ENCODE measurements around the gene GPR157. TPM values are rescaled to one million over a fixed set of nuclear protein-coding genes. Genes with fewer than 3 reads are reported as not detected.
"Not testable (repeated sequence)": the region's sequence is repeated elsewhere in the genome, so short reads cannot be mapped to it uniquely, and the experiment has no call there.

GPR157 gene
- total RNA-seq, 1 donor from 2014 or later, result 7.1 TPM

GRCh38 chr1:9161342-9161741 lies 32.4 kb upstream of the GPR157 start:
- H3K27me3 ChIP-seq, result no peaks in the 10 kb centered on the region
- intact Hi-C loops (cut with DNase I), result no loop called here
- no peak overlapping the region for H3K4me3 ChIP-seq
- no peak for TF ChIP-seq CTCF (IDR thresholded peaks at IDR 0.05)
- no peak overlapping the region for H3K27ac ChIP-seq
- no peak for DNase-seq (ENCODE audit: low spot score in 2 of 2)
- H3K9me3 ChIP-seq, result no peaks in the 10 kb centered on the region
- no peaks in the 10 kb centered on the region for H3K36me3 ChIP-seq
- H3K4me1 ChIP-seq, result peaks cover 11 to 20% of the 10 kb centered on the region in 2 donors

GRCh38 chr1:9160079-9160717 lies 31.3 kb upstream of the GPR157 start:
- H3K4me3 ChIP-seq, result no peak overlapping the region
- no peaks in the 10 kb centered on the region for H3K36me3 ChIP-seq
- no peak overlapping the region for H3K27ac ChIP-seq
- intact Hi-C loops (cut with DNase I), result no loop called here
- no peak for TF ChIP-seq CTCF (IDR thresholded peaks at IDR 0.05)
- no peak for DNase-seq (ENCODE audit: low spot score in 2 of 2)
- H3K4me1 ChIP-seq, result peaks cover 11 to 20% of the 10 kb centered on the region in 2 donors
- no peaks in the 10 kb centered on the region for H3K27me3 ChIP-seq
- no peaks in the 10 kb centered on the region for H3K9me3 ChIP-seq

- no peak for TF ChIP-seq CTCF (IDR thresholded peaks at IDR 0.05)
- no peaks in the 10 kb centered on the region for H3K9me3 ChIP-seq
- intact Hi-C loops (cut with DNase I), result no loop called here
- no peak overlapping the region for H3K4me3 ChIP-seq
- H3K27me3 ChIP-seq, result no peaks in the 10 kb centered on the region
- H3K27ac ChIP-seq, result no peak overlapping the region
- no peak for DNase-seq (ENCODE audit: low spot score in 2 of 2)
- no peaks in the 10 kb centered on the region for H3K4me1 ChIP-seq
- H3K36me3 ChIP-seq, result peaks cover 4 to 9% of the 10 kb centered on the region in 2 donors
Measured at GRCh38 chr1:9155879-9156278, 27.0 kb upstream of the GPR157 start.

GRCh38 chr1:9155405-9155804 lies 26.5 kb upstream of the GPR157 start:
- H3K27me3 ChIP-seq; DNase-seq (ENCODE audit: low spot score in 2 of 2); H3K4me1 ChIP-seq; H3K27ac ChIP-seq; H3K36me3 ChIP-seq; H3K4me3 ChIP-seq; intact Hi-C loops (cut with DNase I); H3K9me3 ChIP-seq: not testable (repeated sequence)

GRCh38 chr1:9153152-9153551 lies 24.2 kb upstream of the GPR157 start:
- H3K4me3 ChIP-seq, result no peak overlapping the region
- intact Hi-C loops (cut with DNase I), result no loop called here
- peaks cover 4 to 9% of the 10 kb centered on the region in 2 donors for H3K36me3 ChIP-seq
- no peaks in the 10 kb centered on the region for H3K9me3 ChIP-seq
- H3K4me1 ChIP-seq, result peaks cover 8 to 15% of the 10 kb centered on the region in 2 donors
- H3K27me3 ChIP-seq, result no peaks in the 10 kb centered on the region
- DNase-seq (ENCODE audit: low spot score in 2 of 2), result no peak
- no peak overlapping the region for H3K27ac ChIP-seq
- no peak for TF ChIP-seq CTCF (IDR thresholded peaks at IDR 0.05)

- no peak overlapping the region for H3K27ac ChIP-seq
- DNase-seq (ENCODE audit: low spot score in 2 of 2), result no peak
- H3K9me3 ChIP-seq, result no peaks in the 10 kb centered on the region
- intact Hi-C loops (cut with DNase I), result no loop called here
- H3K36me3 ChIP-seq, result peaks cover 4 to 9% of the 10 kb centered on the region in 2 donors
- H3K27me3 ChIP-seq, result no peaks in the 10 kb centered on the region
- no peak for TF ChIP-seq CTCF (IDR thresholded peaks at IDR 0.05)
- no peak overlapping the region for H3K4me3 ChIP-seq
- peaks cover 8 to 15% of the 10 kb centered on the region in 2 donors for H3K4me1 ChIP-seq
Measured at GRCh38 chr1:9152535-9152934, 23.6 kb upstream of the GPR157 start.

Data from ascending aorta (tissue), 2 donors.